ENCODE measurements around the gene PKD1. TPM values are rescaled to one million over a fixed set of nuclear protein-coding genes. Genes with fewer than 3 reads are reported as not detected.

PKD1 gene
- total RNA-seq, 1 donor = 180 TPM

DNA sequence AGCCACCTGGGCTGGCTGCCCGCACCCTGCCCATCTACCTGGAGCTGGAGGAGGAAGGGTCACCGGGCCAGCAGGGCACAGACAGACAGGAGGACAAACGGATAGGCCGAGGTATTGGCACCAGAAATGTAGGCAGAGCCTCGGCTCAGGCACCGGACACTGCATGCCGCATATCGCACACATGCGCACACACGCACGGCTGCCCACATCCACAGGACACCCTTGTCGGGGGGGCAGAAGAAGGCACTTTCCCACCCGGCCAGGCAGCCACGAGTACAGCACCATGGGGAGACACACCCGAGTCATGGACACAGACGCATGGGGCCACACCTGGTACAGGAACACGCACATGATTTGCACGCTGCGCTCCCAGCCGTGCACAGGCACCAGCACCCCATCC is 46.3 kb upstream of the PKD1 start:
- Histone ChIP-seq H3K79me2 (ENCODE audit: insufficient read depth, low read length) (no peaks in the 10 kb centered on the region), H3K27me3 (ENCODE audit: insufficient read depth, low read length) (no peaks in the 10 kb centered on the region), H3K4me1 (ENCODE audit: insufficient read depth, low read length) (no peaks in the 10 kb centered on the region), H2AFZ (ENCODE audit: low read length) (no peak overlapping the region), H3K4me2 (ENCODE audit: insufficient read depth, low read length) (no peak overlapping the region), H3K4me3 (ENCODE audit: insufficient read depth, low read length) (no peak overlapping the region), H3K9me3 (ENCODE audit: low read depth, low read length) (no peaks in the 10 kb centered on the region), H3K27ac (ENCODE audit: low read depth, low read length) (no peak overlapping the region), H3K36me3 (ENCODE audit: insufficient read depth, low read length) (peaks cover 9% of the 10 kb centered on the region), H4K20me1 (ENCODE audit: insufficient read depth, low read length) (peaks cover 4% of the 10 kb centered on the region)
- TF ChIP-seq, protein P1, sequence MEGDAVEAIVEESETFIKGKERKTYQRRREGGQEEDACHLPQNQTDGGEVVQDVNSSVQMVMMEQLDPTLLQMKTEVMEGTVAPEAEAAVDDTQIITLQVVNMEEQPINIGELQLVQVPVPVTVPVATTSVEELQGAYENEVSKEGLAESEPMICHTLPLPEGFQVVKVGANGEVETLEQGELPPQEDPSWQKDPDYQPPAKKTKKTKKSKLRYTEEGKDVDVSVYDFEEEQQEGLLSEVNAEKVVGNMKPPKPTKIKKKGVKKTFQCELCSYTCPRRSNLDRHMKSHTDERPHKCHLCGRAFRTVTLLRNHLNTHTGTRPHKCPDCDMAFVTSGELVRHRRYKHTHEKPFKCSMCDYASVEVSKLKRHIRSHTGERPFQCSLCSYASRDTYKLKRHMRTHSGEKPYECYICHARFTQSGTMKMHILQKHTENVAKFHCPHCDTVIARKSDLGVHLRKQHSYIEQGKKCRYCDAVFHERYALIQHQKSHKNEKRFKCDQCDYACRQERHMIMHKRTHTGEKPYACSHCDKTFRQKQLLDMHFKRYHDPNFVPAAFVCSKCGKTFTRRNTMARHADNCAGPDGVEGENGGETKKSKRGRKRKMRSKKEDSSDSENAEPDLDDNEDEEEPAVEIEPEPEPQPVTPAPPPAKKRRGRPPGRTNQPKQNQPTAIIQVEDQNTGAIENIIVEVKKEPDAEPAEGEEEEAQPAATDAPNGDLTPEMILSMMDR (IDR thresholded peaks at IDR 0.05; ENCODE audit: extremely low read depth, low read depth, low read length) = no peak
- no peak for DNase-seq (ENCODE audit: insufficient read length, low spot score, missing footprints)

DNA sequence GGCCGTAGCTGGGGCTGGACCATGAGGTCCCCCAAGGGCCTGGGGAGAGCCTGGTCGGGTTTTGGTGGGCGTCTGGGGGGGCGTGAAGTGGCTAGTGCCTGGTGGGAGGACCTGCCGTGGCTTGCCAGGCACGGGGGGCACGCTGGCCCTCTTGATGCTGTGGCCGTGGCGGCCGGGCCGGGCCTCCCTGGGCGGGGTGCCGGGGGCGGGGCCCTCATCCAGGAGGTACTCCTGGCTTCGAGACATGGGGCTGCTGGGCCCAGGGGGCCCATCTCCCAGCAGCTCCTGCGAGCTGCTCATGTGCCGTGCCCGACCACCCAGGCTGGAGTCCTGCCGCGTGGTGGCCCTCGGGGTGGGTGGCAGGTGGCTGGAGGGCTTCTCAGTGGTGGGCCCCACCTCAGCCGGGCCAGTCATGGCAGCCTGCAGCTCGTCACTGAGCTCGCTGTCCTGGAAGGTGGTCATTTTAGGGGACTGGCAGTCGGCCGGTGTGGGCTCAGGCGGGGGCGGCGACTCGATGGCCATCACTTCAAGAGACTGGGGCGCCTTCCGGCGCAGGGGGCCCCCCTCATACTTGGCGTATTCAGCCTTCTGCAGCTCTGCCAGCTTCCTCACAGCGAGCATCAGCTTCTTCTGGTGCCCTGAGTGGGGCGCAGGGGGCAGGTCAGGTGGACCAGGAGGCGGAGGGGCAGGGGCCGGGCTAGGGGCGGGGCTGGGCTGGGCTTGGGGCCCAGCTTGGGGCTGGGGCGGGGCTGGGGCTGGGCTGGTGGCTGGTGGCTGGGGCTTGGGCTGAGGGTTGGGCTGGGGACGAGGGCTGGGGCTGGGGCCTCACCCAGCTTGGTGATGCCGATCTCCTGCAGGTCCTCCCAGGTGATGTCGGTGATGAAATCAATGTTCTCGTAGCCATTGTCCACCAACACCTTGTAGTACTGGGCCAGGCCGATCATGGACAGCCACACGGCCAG is 45.5 kb upstream of the PKD1 start:
- no peak overlapping the region for H3K4me3 ChIP-seq (ENCODE audit: insufficient read depth, low read length)
- DNase-seq (ENCODE audit: insufficient read length, low spot score, missing footprints) = no peak
- H3K4me2 ChIP-seq (ENCODE audit: insufficient read depth, low read length) = no peak overlapping the region
- H3K27ac ChIP-seq (ENCODE audit: low read depth, low read length) = no peak overlapping the region
- H4K20me1 ChIP-seq (ENCODE audit: insufficient read depth, low read length) = peaks cover 4% of the 10 kb centered on the region
- TF ChIP-seq, protein P1 (IDR thresholded peaks at IDR 0.05; ENCODE audit: extremely low read depth, low read depth, low read length) = no peak
- H2AFZ ChIP-seq (ENCODE audit: low read length) = no peak overlapping the region
- peaks cover 14% of the 10 kb centered on the region for H3K36me3 ChIP-seq (ENCODE audit: insufficient read depth, low read length)
- H3K79me2 ChIP-seq (ENCODE audit: insufficient read depth, low read length) = no peaks in the 10 kb centered on the region
- no peaks in the 10 kb centered on the region for H3K4me1 ChIP-seq (ENCODE audit: insufficient read depth, low read length)
- no peaks in the 10 kb centered on the region for H3K27me3 ChIP-seq (ENCODE audit: insufficient read depth, low read length)
- no peaks in the 10 kb centered on the region for H3K9me3 ChIP-seq (ENCODE audit: low read depth, low read length)

DNA sequence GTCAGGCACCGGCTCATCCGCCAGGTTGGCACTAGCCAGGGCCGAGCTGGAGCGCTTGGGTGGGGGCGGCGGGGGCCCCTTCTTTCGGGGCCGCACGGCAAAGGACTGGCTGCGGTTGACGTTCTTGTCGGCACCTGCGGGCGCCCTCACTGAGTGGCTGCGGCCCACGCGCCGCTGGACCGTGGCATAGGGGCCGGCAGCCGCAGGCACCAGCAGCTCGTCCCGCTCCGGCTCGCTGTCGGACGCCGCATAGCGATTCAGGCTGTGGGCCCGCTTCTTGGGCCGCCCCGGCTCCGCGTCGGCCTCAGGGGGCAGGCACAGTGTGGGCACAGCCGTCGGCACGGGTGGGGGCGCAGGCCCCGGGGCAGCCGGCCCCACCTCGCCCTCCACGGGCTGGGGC is 44.8 kb upstream of the PKD1 start:
- no peak for DNase-seq (ENCODE audit: insufficient read length, low spot score, missing footprints)
- TF ChIP-seq, protein P1 (IDR thresholded peaks at IDR 0.05; ENCODE audit: extremely low read depth, low read depth, low read length) = no peak

DNA sequence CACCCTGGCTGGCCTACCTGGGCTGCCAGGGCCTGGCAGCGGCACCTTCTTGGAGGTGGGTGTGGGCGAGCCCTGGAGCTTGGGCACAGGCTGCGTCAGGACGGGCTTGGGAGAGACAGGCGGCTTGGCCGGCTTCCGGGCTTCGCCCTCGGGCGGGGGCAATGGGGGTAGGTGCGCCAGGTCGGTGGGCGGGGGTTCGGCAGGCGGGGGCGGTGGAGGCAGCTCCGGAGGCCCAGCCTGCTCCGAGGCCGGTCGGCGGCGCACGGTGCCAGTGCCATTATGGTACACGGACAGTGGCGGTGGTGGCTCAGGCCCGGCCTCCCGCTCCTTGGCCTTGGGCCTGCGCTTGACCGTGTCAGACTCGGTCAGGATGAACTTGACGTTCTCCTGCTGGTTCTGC is 43.9 kb upstream of the PKD1 start:
- DNase-seq (ENCODE audit: insufficient read length, low spot score, missing footprints) = no peak
- peaks cover 4% of the 10 kb centered on the region for H4K20me1 ChIP-seq (ENCODE audit: insufficient read depth, low read length)
- H3K27ac ChIP-seq (ENCODE audit: low read depth, low read length) = no peak overlapping the region
- peaks cover 30% of the 10 kb centered on the region for H3K36me3 ChIP-seq (ENCODE audit: insufficient read depth, low read length)
- no peaks in the 10 kb centered on the region for H3K79me2 ChIP-seq (ENCODE audit: insufficient read depth, low read length)
- no peak overlapping the region for H3K4me3 ChIP-seq (ENCODE audit: insufficient read depth, low read length)
- TF ChIP-seq, protein P1 (IDR thresholded peaks at IDR 0.05; ENCODE audit: extremely low read depth, low read depth, low read length) = no peak
- no peaks in the 10 kb centered on the region for H3K9me3 ChIP-seq (ENCODE audit: low read depth, low read length)
- no peak overlapping the region for H3K4me2 ChIP-seq (ENCODE audit: insufficient read depth, low read length)
- no peaks in the 10 kb centered on the region for H3K4me1 ChIP-seq (ENCODE audit: insufficient read depth, low read length)
- H3K27me3 ChIP-seq (ENCODE audit: insufficient read depth, low read length) = no peaks in the 10 kb centered on the region
- H2AFZ ChIP-seq (ENCODE audit: low read length) = no peak overlapping the region

More for the DNA sequence above, 44.8 kb upstream of the PKD1 start:
- Histone ChIP-seq H3K4me2 (ENCODE audit: insufficient read depth, low read length) (no peak overlapping the region), H4K20me1 (ENCODE audit: insufficient read depth, low read length) (peaks cover 4% of the 10 kb centered on the region), H3K9me3 (ENCODE audit: low read depth, low read length) (no peaks in the 10 kb centered on the region), H3K27me3 (ENCODE audit: insufficient read depth, low read length) (no peaks in the 10 kb centered on the region), H3K27ac (ENCODE audit: low read depth, low read length) (no peak overlapping the region), H3K4me1 (ENCODE audit: insufficient read depth, low read length) (no peaks in the 10 kb centered on the region), H3K79me2 (ENCODE audit: insufficient read depth, low read length) (no peaks in the 10 kb centered on the region), H3K36me3 (ENCODE audit: insufficient read depth, low read length) (peaks cover 22% of the 10 kb centered on the region), H3K4me3 (ENCODE audit: insufficient read depth, low read length) (no peak overlapping the region), H2AFZ (ENCODE audit: low read length) (no peak overlapping the region)
